IMR-90 (cell line): ENCODE data around the gene MTUS2. TPM values are rescaled to one million over a fixed set of nuclear protein-coding genes. Genes with fewer than 3 reads are reported as not detected.

Experiments
- ATAC-seq: fragments of 200-7000 bp; cut with Tn5 transposase; 2 replicates; pipeline ENCODE4 v1.9.1; 2020; ENCODE audit warnings: low read depth, mild to moderate bottlenecking, moderate library complexity
- BruUV-seq: library from RNA; stranded (reverse); fragments of 400-500 nt; replicated peaks from 2 replicates; lab custom pipeline; 2021; lab: Mats Ljungman, UMichigan
- CTCF ChIA-PET: fragments of 300-600 bp; formaldehyde crosslinking; extraction: SDS; loops from one replicate; lab custom pipeline; 2021; ENCODE audit warnings: antibody characterized with exemption; lab: Yijun Ruan, JAX
- POLR2A ChIA-PET: fragments of 300-600 bp; sonication (Branson Sonifier 250); formaldehyde crosslinking; loops from one replicate; lab custom pipeline; 2022; ENCODE audit warnings: antibody characterized with exemption; ENCODE audit not compliant: unreplicated experiment; lab: Charles Lee
- DNase-seq: peaks from one replicate; pipeline ENCODE4 v3.0.0; 2013
- H2AFZ ChIP-seq: replicated peaks from 2 replicates; pipeline ENCODE3; 2013; ENCODE audit warnings: low read length, mild to moderate bottlenecking; ENCODE audit not compliant: poor library complexity
- H2AK5ac ChIP-seq: 2 replicates; pipeline ENCODE4 v1.6.1; 2013; ENCODE audit warnings: low read depth, low read length, inconsistent platforms
- H2AK9ac ChIP-seq: replicated peaks from 2 replicates; pipeline ENCODE3; 2013; ENCODE audit warnings: mild to moderate bottlenecking, low read depth, low read length, moderate library complexity; ENCODE audit not compliant: poor library complexity
- H2BK120ac ChIP-seq: 2 replicates; pipeline ENCODE4 v1.6.1; 2013; ENCODE audit warnings: low read depth, low read length, inconsistent platforms
- H2BK15ac ChIP-seq: 3 replicates; pipeline ENCODE4 v1.6.1; 2013; ENCODE audit warnings: low read depth, low read length, inconsistent platforms
- H2BK20ac ChIP-seq: 2 replicates; pipeline ENCODE4 v1.6.1; 2013; ENCODE audit warnings: low read depth, mild to moderate bottlenecking, inconsistent platforms, low read length, moderate library complexity
- H2BK5ac ChIP-seq: 2 replicates; pipeline ENCODE4 v1.6.1; 2013; ENCODE audit warnings: mild to moderate bottlenecking, low read depth, low read length, inconsistent platforms; ENCODE audit not compliant: poor library complexity, severe bottlenecking
- H3K14ac ChIP-seq: replicated peaks from 2 replicates; pipeline ENCODE4 v1.6.1; 2013; ENCODE audit warnings: low read depth, low read length, inconsistent platforms
- H3K18ac ChIP-seq: 2 replicates; pipeline ENCODE4 v1.6.1; 2013; ENCODE audit warnings: low read depth, low read length, control low read depth
- H3K23ac ChIP-seq: 2 replicates; pipeline ENCODE4 v1.6.1; 2013; ENCODE audit warnings: low read depth, low read length, inconsistent platforms
- H3K27ac ChIP-seq: 2 replicates; pipeline ENCODE4 v1.5.1; 2013; ENCODE audit warnings: mild to moderate bottlenecking, control low read depth, low read length; ENCODE audit not compliant: insufficient read depth
- H3K27me3 ChIP-seq: 2 replicates; pipeline ENCODE4 v1.6.1; 2013; ENCODE audit warnings: low read length; ENCODE audit not compliant: control insufficient read depth, insufficient read depth
- H3K36me3 ChIP-seq: 2 replicates; pipeline ENCODE4 v1.6.1; 2013; ENCODE audit warnings: low read length, mixed read lengths; ENCODE audit not compliant: control insufficient read depth, insufficient read depth
- H3K4ac ChIP-seq: 2 replicates; pipeline ENCODE4 v1.6.1; 2013; ENCODE audit warnings: low read depth, low read length, inconsistent platforms
- H3K4me1 ChIP-seq: 2 replicates; pipeline ENCODE4 v1.6.1; 2013; ENCODE audit warnings: low read length, mixed read lengths; ENCODE audit not compliant: control insufficient read depth, insufficient read depth
- H3K4me2 ChIP-seq: 2 replicates; pipeline ENCODE4 v1.6.1; 2013; ENCODE audit warnings: low read depth, mild to moderate bottlenecking, control low read depth, low read length, moderate library complexity
- H3K4me3 ChIP-seq: 2 replicates; pipeline ENCODE4 v1.5.1; 2013; ENCODE audit warnings: low read depth, mild to moderate bottlenecking, control low read depth, low read length, moderate library complexity; ENCODE audit not compliant: insufficient read depth
- H3K56ac ChIP-seq: 2 replicates; pipeline ENCODE4 v1.6.1; 2013; ENCODE audit warnings: low read length, inconsistent platforms; ENCODE audit not compliant: insufficient read depth; ENCODE audit errors: extremely low read depth
- H3K79me1 ChIP-seq, 2 experiments: 2 replicates each; pipeline ENCODE4 v1.6.1; 2013; ENCODE audit warnings: low read length in 2 of 2, inconsistent platforms in 1 of 2, low read depth in 1 of 2
- H3K9ac ChIP-seq: 2 replicates; pipeline ENCODE4 v1.6.1; 2013; ENCODE audit warnings: low read depth, low read length, control low read depth
- H3K9me1 ChIP-seq: 2 replicates; pipeline ENCODE4 v1.6.1; 2013; ENCODE audit warnings: low read length, inconsistent platforms; ENCODE audit not compliant: insufficient read depth
- H3K9me3 ChIP-seq: 2 replicates; pipeline ENCODE4 v1.6.1; 2013; ENCODE audit warnings: low read length; ENCODE audit not compliant: control insufficient read depth, insufficient read depth
- H4K20me1 ChIP-seq: 2 replicates; pipeline ENCODE4 v1.6.1; 2013; ENCODE audit warnings: low read length, inconsistent platforms; ENCODE audit not compliant: insufficient read depth
- H4K5ac ChIP-seq: 2 replicates; pipeline ENCODE4 v1.6.1; 2013; ENCODE audit warnings: mild to moderate bottlenecking, low read depth, low read length, control low read depth
- H4K8ac ChIP-seq, 2 experiments: 2 replicates each; pipeline ENCODE4 v1.6.1; 2013; ENCODE audit warnings: low read depth in 2 of 2, low read length in 2 of 2, control low read depth in 1 of 2, inconsistent platforms in 1 of 2
- H4K91ac ChIP-seq: 2 replicates; pipeline ENCODE4 v1.6.1; 2013; ENCODE audit warnings: low read depth, low read length, inconsistent platforms; ENCODE audit not compliant: insufficient read depth
- ELK1 ChIP-seq: fragments of 150-350 bp; IDR thresholded peaks from 2 replicates; pipeline ENCODE4 v1.6.1; 2016; ENCODE audit warnings: low read depth, mild to moderate bottlenecking, low read length, moderate library complexity, borderline replicate concordance
- MXI1 ChIP-seq: IDR thresholded peaks from 2 replicates; pipeline ENCODE4 v1.6.1; 2012; ENCODE audit warnings: low read depth, mild to moderate bottlenecking, low read length, moderate library complexity, borderline replicate concordance
- POLR2A ChIP-seq: IDR thresholded peaks from 2 replicates; pipeline ENCODE4 v1.6.1; 2012; ENCODE audit warnings: mild to moderate bottlenecking, low read depth, low read length
- RCOR1 ChIP-seq: IDR thresholded peaks from 2 replicates; pipeline ENCODE4 v1.6.1; 2012; ENCODE audit warnings: mild to moderate bottlenecking, low read length, improper control_type of control experiment; ENCODE audit not compliant: insufficient replicate concordance
- USF2 ChIP-seq: fragments of 150-350 bp; IDR thresholded peaks from 2 replicates; pipeline ENCODE4 v1.6.1; 2017; ENCODE audit warnings: mild to moderate bottlenecking, antibody characterized with exemption, low read length, low read depth
- WGBS, 2 experiments: methylation state at CpG; one replicate each; pipeline versions ENCODE4 v1.1.5 to v1.1.7; 2013; ENCODE audit warnings: missing lambda C conversion rate in 2 of 2; ENCODE audit not compliant: insufficient read length in 1 of 2; ENCODE audit errors: extremely low coverage in 2 of 2; 5-methylcytosine and 5-hydroxymethylcytosine counted together
- dilution Hi-C: fragments of 300-500 bp; cut with HindIII; formaldehyde crosslinking; loops from one replicate; pipeline ENCODE4 v1.14.3; 2018; ENCODE audit warnings: low sequenced_read_pairs; ENCODE audit not compliant: unreplicated experiment
- in situ Hi-C: fragments of 300-500 bp; cut with MboI; formaldehyde crosslinking; loops from 3 replicates; pipeline ENCODE4 v1.14.3; 2019; ENCODE audit warnings: low sequenced_read_pairs, inconsistent platforms, mixed read lengths
- intact Hi-C: fragments of 100-400 bp; cut with micrococcal nuclease; formaldehyde crosslinking; loops from 2 replicates; pipeline ENCODE4 v1.10.0; 2022
- polyA plus RNA-seq, 3 experiments: library from polyadenylated mRNA; depleted of rRNA; stranded (reverse); fragments of >200 nt; gene quantifications; 2 replicates each; pipeline ENCODE4 v1.2.3, GENCODE V29; 2012; ENCODE audit warnings: low replicate concordance in 1 of 3
- total RNA-seq: library from RNA; depleted of rRNA; stranded (reverse); fragments of >200 nt; gene quantifications from 2 replicates; pipeline ENCODE4 v1.2.3, GENCODE V29; 2012

The MTUS2 gene
- total and polyA plus RNA-seq, 2 of the 4 experiments (the other 2 are of a cell fraction): under 0.01 to 0.02 TPM

DNA sequence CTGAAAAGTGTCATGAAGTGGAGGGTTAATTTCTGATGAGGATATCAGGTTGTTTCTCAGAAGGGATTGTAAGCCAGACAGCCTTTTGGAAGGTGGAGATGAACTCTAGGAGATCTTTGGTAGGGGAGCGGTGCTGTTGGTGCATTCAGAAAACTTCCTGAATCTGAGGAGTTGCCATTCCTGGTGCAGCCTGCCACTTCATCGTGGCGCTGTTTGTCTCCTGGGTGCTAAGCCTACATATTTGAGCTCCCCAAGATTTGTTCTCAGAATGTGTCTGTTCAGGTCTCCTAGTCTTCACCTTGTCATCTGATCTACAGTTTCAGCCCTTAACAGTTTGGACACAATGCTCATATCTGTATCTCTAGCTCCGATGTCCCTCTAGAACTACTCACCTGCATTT is 285.6 kb downstream of the MTUS2 start:
- no peaks in the 10 kb centered on the region for H3K79me1 ChIP-seq
- H3K4me1 ChIP-seq: no peaks in the 10 kb centered on the region
- intact Hi-C loops: no loop called here
- H3K23ac ChIP-seq: no peak overlapping the region
- no peak overlapping the region for H3K56ac ChIP-seq
- no peak overlapping the region for H2BK20ac ChIP-seq
- H3K4me3 ChIP-seq: no peak overlapping the region
- H3K36me3 ChIP-seq: no peaks in the 10 kb centered on the region
- H3K27ac ChIP-seq: no peak overlapping the region
- no peak overlapping the region for H2AK9ac ChIP-seq
- no peak overlapping the region for H3K4me2 ChIP-seq
- no peak overlapping the region for H2AK5ac ChIP-seq
- H3K4ac ChIP-seq: no peak overlapping the region
- CTCF ChIA-PET: no interaction called here
- in situ Hi-C loops: no loop called here
- no peak overlapping the region for H3K9ac ChIP-seq
- no peak overlapping the region for H2BK15ac ChIP-seq
- ATAC-seq (no peak), DNase-seq (no peak)
- H3K14ac ChIP-seq: no peak overlapping the region
- POLR2A ChIA-PET: no interaction called here
- TF ChIP-seq ELK1 (no peak), MXI1 (no peak), POLR2A (no peak), RCOR1 (no peak), USF2 (no peak)
- H3K27me3 ChIP-seq: no peaks in the 10 kb centered on the region
- H4K5ac ChIP-seq: no peak overlapping the region
- no peak overlapping the region for H4K8ac ChIP-seq
- no peaks in the 10 kb centered on the region for H3K9me1 ChIP-seq
- no peaks in the 10 kb centered on the region for H4K20me1 ChIP-seq
- H2BK120ac ChIP-seq: no peak overlapping the region
- BruUV-seq: no TSS peak
- 70% methylated on average over 2 of the region's 4 CpGs; no CpG with 5 or more reads in 1 of the 2 experiments for WGBS, 2 experiments
- H2BK5ac ChIP-seq: no peak overlapping the region
- dilution Hi-C loops: no loop called here
- no peak overlapping the region for H4K91ac ChIP-seq
- H3K9me3 ChIP-seq: peaks cover 7% of the 10 kb centered on the region
- no peak overlapping the region for H2AFZ ChIP-seq
- H3K18ac ChIP-seq: no peak overlapping the region
